ENCODE data around the gene ARHGAP8. TPM values are rescaled to one million over a fixed set of nuclear protein-coding genes. Genes with fewer than 3 reads are reported as not detected.

Gene ARHGAP8
- total RNA-seq, 1 donor from 2014 or later = 0.49 TPM

DNA sequence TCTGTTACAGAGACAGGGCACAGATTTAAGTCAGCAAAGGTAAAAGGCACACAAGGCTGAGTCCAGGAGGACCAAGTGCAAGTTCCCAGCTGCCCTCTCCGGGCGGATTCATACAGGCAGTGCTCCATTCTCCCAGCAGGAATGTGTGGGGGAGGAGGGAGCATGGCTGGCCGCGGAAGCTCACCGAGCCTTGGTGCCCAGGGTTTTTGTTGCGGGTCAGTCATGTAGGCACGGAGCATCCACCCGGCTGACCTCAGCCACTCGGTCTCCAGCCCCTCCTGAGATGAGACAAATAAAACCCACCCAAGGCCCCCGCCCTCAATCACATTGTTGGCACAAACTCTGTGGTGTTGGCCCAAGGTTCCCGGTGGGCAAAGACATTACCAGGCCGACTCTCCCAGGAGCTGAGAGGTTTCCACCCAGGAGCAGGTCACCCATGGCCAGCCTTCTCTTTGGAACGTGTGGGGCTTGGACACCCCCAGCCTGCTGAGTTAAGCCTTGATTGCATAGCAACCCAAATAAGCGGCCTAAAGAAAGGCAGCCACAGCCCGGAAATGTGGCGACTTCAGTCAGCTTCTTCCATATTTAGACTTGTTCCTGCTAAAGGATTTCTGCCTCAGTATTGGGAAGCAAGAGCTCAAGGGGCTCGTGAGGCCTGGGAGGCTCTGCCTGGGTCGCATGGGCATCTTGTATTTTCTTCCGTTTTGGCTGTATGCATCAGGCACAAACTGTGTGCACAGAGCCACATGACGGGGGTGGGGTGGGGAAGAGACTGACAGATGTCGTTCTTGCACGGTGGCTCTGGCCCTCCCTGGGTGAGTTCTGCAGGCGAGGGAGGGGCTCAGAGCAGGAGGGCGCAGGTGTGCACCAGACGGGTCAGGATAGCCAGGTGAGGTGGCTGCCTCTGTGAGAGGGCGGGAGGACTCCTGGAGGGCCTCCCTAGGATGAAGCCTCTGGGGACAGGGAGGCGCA lies 63.0 kb downstream of the ARHGAP8 start:
- DNase-seq (no peak), ATAC-seq (ENCODE audit: low read depth) (no peak)
- POLR2A ChIA-PET = no interaction called here
- intact Hi-C loops (cut with micrococcal nuclease) = no loop called here
- CTCF ChIA-PET = no interaction called here
- H3K9me3 Mint-ChIP-seq = no peaks in the 10 kb centered on the region
- no peaks in the 10 kb centered on the region for H3K4me1 Mint-ChIP-seq
- no peak overlapping the region for H3K4me3 Mint-ChIP-seq
- H3K27ac Mint-ChIP-seq = no peak overlapping the region
- TF ChIP-seq, protein P1, sequence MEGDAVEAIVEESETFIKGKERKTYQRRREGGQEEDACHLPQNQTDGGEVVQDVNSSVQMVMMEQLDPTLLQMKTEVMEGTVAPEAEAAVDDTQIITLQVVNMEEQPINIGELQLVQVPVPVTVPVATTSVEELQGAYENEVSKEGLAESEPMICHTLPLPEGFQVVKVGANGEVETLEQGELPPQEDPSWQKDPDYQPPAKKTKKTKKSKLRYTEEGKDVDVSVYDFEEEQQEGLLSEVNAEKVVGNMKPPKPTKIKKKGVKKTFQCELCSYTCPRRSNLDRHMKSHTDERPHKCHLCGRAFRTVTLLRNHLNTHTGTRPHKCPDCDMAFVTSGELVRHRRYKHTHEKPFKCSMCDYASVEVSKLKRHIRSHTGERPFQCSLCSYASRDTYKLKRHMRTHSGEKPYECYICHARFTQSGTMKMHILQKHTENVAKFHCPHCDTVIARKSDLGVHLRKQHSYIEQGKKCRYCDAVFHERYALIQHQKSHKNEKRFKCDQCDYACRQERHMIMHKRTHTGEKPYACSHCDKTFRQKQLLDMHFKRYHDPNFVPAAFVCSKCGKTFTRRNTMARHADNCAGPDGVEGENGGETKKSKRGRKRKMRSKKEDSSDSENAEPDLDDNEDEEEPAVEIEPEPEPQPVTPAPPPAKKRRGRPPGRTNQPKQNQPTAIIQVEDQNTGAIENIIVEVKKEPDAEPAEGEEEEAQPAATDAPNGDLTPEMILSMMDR (IDR thresholded peaks at IDR 0.05) = no peak
- H3K27me3 Mint-ChIP-seq = peaks cover 11% of the 10 kb centered on the region
- no peaks in the 10 kb centered on the region for H3K36me3 Mint-ChIP-seq (ENCODE audit: low read depth)

DNA sequence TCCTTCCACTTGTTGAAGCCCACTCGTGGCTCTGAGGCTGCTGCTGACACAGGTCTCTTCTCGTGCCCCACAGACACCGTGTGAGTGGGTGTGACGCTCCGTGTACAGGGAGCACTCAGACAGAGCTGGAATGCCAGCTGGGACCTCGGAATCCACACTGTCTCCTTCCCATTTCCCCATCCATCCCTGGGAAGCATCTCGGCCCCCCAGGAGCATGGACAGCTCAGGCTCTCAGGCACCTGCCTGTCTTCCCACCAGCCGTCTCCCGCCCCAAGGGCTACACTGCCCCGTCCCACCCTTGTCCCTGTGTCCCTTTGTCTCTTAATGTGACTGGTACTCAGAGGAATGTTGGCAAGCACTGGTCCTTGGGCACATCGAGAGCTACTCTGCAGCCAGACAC lies 63.8 kb downstream of the ARHGAP8 start:
- POLR2A ChIA-PET = no interaction called here
- CTCF ChIA-PET = no interaction called here
- no peak for ATAC-seq (ENCODE audit: low read depth)
- Mint-ChIP-seq H3K4me1 (no peaks in the 10 kb centered on the region), H3K9me3 (no peaks in the 10 kb centered on the region), H3K27me3 (peaks cover 7% of the 10 kb centered on the region), H3K36me3 (ENCODE audit: low read depth) (no peaks in the 10 kb centered on the region), H3K4me3 (no peak overlapping the region), H3K27ac (no peak overlapping the region)
- no peak for DNase-seq
- intact Hi-C loops (cut with micrococcal nuclease) = no loop called here
- TF ChIP-seq, protein P1 (IDR thresholded peaks at IDR 0.05) = no peak

DNA sequence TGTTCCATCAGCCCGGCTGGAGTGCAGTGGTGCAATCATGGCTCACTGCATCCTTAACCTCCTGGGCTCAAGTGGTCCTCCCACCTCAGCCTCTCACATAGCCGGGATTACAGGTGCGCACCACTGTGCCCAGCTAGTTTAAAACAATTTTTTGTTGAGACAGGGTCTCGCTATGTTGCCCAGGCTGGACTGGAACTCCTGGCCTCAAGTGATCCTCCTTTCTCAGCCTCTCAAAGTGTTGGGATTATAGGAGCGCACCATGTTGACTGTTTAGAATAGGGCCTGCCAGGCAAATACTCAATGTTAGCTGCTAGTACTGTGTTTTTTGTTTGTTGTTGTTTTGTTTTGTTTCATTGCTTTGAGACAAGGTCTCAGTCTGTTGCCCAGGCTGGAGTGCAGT lies 66.4 kb downstream of the ARHGAP8 start:
- H3K36me3 Mint-ChIP-seq (ENCODE audit: low read depth) = no peaks in the 10 kb centered on the region
- no peaks in the 10 kb centered on the region for H3K4me1 Mint-ChIP-seq
- CTCF ChIA-PET = no interaction called here
- DNase-seq (no peak), ATAC-seq (ENCODE audit: low read depth) (no peak)
- POLR2A ChIA-PET = no interaction called here
- TF ChIP-seq, protein P1 (IDR thresholded peaks at IDR 0.05) = no peak
- no peak overlapping the region for H3K4me3 Mint-ChIP-seq
- peaks cover 4% of the 10 kb centered on the region for H3K27me3 Mint-ChIP-seq
- H3K27ac Mint-ChIP-seq = no peak overlapping the region
- intact Hi-C loops (cut with micrococcal nuclease) = no loop called here
- H3K9me3 Mint-ChIP-seq = no peaks in the 10 kb centered on the region

DNA sequence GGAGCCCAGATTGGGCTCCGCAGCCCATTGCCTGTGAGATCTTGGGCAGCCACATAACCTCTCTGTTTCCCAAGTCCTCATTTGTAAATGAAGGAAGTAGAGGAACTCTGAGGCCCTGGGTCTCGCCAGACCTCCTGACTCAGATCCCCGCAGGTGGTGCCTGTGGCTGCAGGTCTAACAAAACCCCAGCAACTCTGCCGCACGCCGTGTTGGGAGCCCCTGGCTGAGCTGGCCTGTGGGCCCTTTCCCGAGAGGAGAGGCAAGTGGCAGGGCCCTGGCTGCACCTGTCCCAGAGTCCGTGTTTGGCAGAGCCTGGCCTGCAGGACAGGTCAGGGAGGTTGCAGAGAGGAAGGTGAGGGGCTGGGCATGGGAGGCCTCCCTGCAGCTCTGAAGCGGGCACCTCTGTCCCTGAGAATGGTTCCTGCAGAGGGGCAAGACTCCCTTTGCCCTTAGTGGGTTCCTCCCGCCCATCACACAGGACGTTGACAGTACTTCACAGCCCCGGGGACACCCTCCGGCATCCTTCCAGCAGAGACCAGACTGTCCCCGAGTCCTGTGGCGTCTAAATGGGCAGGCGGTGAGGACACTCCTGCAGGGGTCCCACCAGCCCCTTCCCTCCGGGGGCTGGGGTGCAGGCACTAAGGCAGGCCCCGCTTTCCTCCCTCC lies 67.7 kb downstream of the ARHGAP8 start:
- Mint-ChIP-seq H3K4me3 (no peak overlapping the region), H3K27me3 (peaks cover 4% of the 10 kb centered on the region), H3K36me3 (ENCODE audit: low read depth) (no peaks in the 10 kb centered on the region), H3K9me3 (no peaks in the 10 kb centered on the region), H3K27ac (no peak overlapping the region), H3K4me1 (no peaks in the 10 kb centered on the region)
- TF ChIP-seq, protein P1 (IDR thresholded peaks at IDR 0.05) = no peak
- intact Hi-C loops (cut with micrococcal nuclease) = no loop called here
- DNase-seq (no peak), ATAC-seq (ENCODE audit: low read depth) (no peak)
- ChIA-PET POLR2A (no interaction called here), CTCF (no interaction called here)

DNA sequence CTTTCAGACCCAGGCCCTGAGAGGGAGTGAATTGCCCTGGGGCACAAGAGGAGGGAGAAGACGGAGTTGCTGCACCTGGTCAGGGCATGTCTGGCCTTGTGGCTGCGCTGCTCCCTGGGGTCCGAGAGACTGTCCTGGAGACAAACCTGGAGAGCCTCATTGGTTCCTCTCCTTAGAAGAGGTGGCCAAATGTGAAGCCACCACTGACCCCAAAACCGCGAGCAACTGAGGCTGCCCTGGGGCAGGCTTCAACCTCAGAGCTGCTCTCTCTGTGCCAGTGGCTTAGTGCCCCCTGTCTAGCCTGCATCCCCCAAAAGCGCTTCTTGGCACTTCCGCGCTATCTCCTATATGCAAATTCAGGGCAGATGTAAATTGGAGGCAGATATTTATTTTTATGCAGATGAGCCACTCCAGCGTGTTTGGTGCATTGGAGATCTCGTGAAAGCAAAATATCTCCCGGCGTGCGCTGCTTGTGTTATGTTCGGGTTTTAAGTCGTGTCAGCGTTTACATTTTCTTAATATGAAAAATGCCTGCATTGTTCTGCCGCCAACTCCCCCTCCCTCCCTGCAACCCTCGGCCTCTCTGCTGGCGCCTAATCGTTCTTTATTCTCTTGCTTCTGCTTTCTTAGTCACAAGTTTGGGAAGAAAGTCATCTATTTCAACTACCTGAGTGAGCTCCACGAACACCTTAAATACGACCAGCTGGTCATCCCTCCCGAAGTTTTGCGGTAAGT lies 69.5 kb downstream of the ARHGAP8 start:
- ATAC-seq (ENCODE audit: low read depth) (no peak), DNase-seq (no peak)
- intact Hi-C loops (cut with micrococcal nuclease) = no loop called here
- no peak overlapping the region for H3K27ac Mint-ChIP-seq
- TF ChIP-seq, protein P1 (IDR thresholded peaks at IDR 0.05) = no peak
- ChIA-PET CTCF (no interaction called here), POLR2A (no interaction called here)
- H3K4me3 Mint-ChIP-seq = no peak overlapping the region
- H3K9me3 Mint-ChIP-seq = no peaks in the 10 kb centered on the region
- H3K36me3 Mint-ChIP-seq (ENCODE audit: low read depth) = no peaks in the 10 kb centered on the region
- H3K27me3 Mint-ChIP-seq = peaks cover 8% of the 10 kb centered on the region
- H3K4me1 Mint-ChIP-seq = no peaks in the 10 kb centered on the region
